ENCODE measurements around the gene SCRN1.

GRCh38 chr7:30003098-30003497 is 13.5 kb upstream of the SCRN1 start:
- TF ChIP-seq CTCF (IDR thresholded peaks at IDR 0.05), result no peak
- TF ChIP-seq POLR2A (IDR thresholded peaks at IDR 0.05), result no peak
- no peak for TF ChIP-seq EP300 (IDR thresholded peaks at IDR 0.05)

Measured in ovary (tissue), 3 donors.